Lower lobe of right lung (tissue), 2 donors: Measurements from ENCODE around the gene TSHR. TPM values are rescaled to one million over a fixed set of nuclear protein-coding genes. Genes with fewer than 3 reads are reported as not detected.

Experiments used
- ATAC-seq, 2 donors: fragments of 200-7000 bp; cut with Tn5 transposase; one replicate each; pipeline ENCODE4 v1.9.1; 2020 to 2022; ENCODE audit warnings: mild to moderate bottlenecking in 2 of 2, moderate library complexity in 2 of 2
- DNase-seq: peaks from one replicate; pipeline ENCODE4 v3.0.0-alpha.2; 2020
- H3K27ac ChIP-seq: fragments of 200-600 bp; one replicate; pipeline ENCODE4 v1.8.0; 2022
- H3K27me3 ChIP-seq: fragments of 200-600 bp; one replicate; pipeline ENCODE4 v1.8.0; 2022; ENCODE audit warnings: low read depth
- H3K36me3 ChIP-seq: fragments of 200-600 bp; one replicate; pipeline ENCODE4 v1.8.0; 2022; ENCODE audit warnings: mild to moderate bottlenecking
- H3K4me1 ChIP-seq: fragments of 200-600 bp; one replicate; pipeline ENCODE4 v1.8.0; 2022
- H3K4me3 ChIP-seq: fragments of 200-600 bp; one replicate; pipeline ENCODE4 v1.8.0; 2022; ENCODE audit warnings: mild to moderate bottlenecking
- H3K9me3 ChIP-seq: fragments of 200-600 bp; one replicate; pipeline ENCODE4 v1.8.0; 2022
- CTCF ChIP-seq: fragments of 200-600 bp; IDR thresholded peaks from one replicate; pipeline ENCODE4 v1.8.0; 2022; ENCODE audit warnings: antibody characterized with exemption, mild to moderate bottlenecking
- intact Hi-C: fragments of 100-400 bp; cut with DNase I; formaldehyde crosslinking; loops from one replicate; pipeline ENCODE4 v1.11.0; 2022
- total RNA-seq: library from RNA; stranded (reverse); fragmentation: NEBNext Ultra II Directional; extraction: Animal tissue kit (Norgen Biotek cat#: 25700); gene quantifications from one replicate; pipeline ENCODE4 v1.2.1, GENCODE V29; 2021
- donor health status: DM: no; HTN: yes; CAD: no; lungs with severe emphysema.

TSHR gene
- total RNA-seq, 1 donor from 2014 or later = not detected

GRCh38 chr14:81193924-81194633 is 238.7 kb downstream of the TSHR start:
- intact Hi-C loops = no loop called here
- Histone ChIP-seq H3K4me3 (no peak overlapping the region), H3K9me3 (no peaks in the 10 kb centered on the region), H3K27me3 (no peaks in the 10 kb centered on the region), H3K27ac (no peak overlapping the region), H3K4me1 (no peaks in the 10 kb centered on the region), H3K36me3 (peaks cover 81% of the 10 kb centered on the region)
- ATAC-seq (no peak), DNase-seq (no peak)
- no peak for TF ChIP-seq CTCF

Other genes starting within 250 kb of the TSHR start
- gene CEP128, start 13.9 kb upstream of the TSHR start, total RNA-seq = 11.5 TPM